ENCODE results near the gene DAPK2.

DNA sequence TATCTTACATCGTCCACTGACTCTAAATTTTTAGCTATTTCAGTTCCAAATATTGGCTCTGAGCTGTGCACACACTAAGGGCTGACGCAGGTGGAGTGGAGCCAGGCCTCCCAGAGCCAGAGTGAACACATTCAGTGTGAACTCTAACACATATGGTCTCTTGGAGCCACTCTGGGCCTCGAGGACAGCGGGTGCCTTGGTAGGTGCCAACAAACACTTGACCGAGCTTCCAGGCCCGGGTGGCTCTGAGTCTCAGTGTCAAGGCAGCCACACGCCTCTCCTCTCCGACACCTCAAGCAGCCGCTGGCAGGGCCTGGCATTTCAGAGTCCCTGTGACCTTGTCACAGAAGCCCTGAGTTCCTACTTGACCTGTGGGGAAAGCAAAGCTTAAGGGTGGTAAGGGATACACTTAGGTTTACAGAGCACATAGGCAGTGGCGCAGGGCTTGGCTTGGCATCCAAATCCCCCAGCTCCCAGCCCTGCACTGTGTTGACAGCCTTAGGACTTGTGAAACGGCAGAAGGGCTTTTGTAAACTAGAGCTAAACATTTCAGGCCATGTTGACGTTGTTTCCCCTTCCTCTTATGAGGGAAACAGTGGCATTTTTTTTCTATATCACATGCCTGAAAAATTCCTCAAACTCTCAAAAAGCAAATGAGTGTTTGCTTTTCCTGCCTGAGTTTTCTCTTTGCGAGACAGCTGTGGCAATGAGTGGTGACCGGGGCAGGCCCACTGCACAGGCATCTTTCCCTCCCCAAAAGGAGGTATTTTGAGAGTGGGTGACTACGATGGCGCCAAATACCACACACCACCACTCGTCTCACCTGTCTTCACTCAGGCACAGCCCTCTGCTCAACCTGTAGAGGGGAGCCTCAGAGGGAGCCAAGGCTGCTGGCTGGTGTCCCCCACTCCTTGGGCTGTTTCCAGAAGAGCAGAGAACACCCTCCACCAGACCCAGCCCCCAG is 60.8 kb downstream of the DAPK2 start:
- TF ChIP-seq, protein P1, sequence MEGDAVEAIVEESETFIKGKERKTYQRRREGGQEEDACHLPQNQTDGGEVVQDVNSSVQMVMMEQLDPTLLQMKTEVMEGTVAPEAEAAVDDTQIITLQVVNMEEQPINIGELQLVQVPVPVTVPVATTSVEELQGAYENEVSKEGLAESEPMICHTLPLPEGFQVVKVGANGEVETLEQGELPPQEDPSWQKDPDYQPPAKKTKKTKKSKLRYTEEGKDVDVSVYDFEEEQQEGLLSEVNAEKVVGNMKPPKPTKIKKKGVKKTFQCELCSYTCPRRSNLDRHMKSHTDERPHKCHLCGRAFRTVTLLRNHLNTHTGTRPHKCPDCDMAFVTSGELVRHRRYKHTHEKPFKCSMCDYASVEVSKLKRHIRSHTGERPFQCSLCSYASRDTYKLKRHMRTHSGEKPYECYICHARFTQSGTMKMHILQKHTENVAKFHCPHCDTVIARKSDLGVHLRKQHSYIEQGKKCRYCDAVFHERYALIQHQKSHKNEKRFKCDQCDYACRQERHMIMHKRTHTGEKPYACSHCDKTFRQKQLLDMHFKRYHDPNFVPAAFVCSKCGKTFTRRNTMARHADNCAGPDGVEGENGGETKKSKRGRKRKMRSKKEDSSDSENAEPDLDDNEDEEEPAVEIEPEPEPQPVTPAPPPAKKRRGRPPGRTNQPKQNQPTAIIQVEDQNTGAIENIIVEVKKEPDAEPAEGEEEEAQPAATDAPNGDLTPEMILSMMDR (IDR thresholded peaks at IDR 0.05; ENCODE audit: insufficient read depth, low read length): no peak
- no peak for TF ChIP-seq POLR2AphosphoS5 (IDR thresholded peaks at IDR 0.05; ENCODE audit: low read depth)

Measured in HL-60 (cell line).